Measurements from ENCODE around the gene C1orf21. TPM values are rescaled to one million over a fixed set of nuclear protein-coding genes. Genes with fewer than 3 reads are reported as not detected.

C1orf21 gene
- polyA plus RNA-seq, 3 donors, result 0.23 to 1.1 (median 0.28) TPM

DNA sequence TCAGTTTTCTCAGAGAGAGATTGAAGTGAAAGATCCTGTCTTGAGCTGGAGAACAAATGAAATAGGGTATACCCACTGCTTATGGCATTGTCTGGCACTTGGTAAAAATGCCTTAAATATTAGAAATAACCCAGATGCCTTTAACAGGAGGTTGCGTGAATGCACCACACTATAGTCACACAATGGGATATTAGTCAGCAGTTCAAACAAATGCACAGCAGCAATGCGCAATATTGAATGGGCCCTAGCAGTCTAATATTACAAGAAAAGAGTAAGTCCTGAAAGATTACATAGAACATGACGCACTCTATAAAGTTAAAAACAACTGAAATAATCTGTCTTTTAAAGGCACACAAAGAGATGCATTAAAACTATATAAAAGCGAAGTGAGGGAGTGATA lies 206.8 kb downstream of the C1orf21 start:
- no peak for DNase-seq

GRCh38 chr1:184595596-184595995 lies 208.8 kb downstream of the C1orf21 start:
- Histone ChIP-seq H3K36me3 (replicated peaks in 1 of 2; ENCODE audit: control insufficient read depth in 1 of 2, insufficient read depth in 2 of 2, low read length in 2 of 2) (no peaks in the 10 kb centered on the region), H3K9me3 (replicated peaks in 1 of 2; ENCODE audit: control insufficient read depth in 1 of 2, insufficient read depth in 1 of 2, low read length in 2 of 2) (no peaks in the 10 kb centered on the region), H3K27ac (ENCODE audit: low read depth in 1 of 2, low read length in 2 of 2) (no peak overlapping the region), H3K4me2 (replicated peaks; ENCODE audit: extremely low read depth, low read length, poor library complexity, severe bottlenecking) (no peak overlapping the region), H3K9ac (ENCODE audit: insufficient read depth, low read length, poor library complexity, severe bottlenecking) (no peak overlapping the region), H4K20me1 (ENCODE audit: insufficient read depth, low read length) (no peaks in the 10 kb centered on the region), H3K4me1 (ENCODE audit: control insufficient read depth in 1 of 2, insufficient read depth in 2 of 2, low read length in 2 of 2) (no peaks in the 10 kb centered on the region), H3K27me3 (ENCODE audit: control insufficient read depth in 2 of 2, insufficient read depth in 2 of 2, low read length in 2 of 2) (no peaks in the 10 kb centered on the region), H3K4me3 (replicated peaks in 1 of 3; ENCODE audit: low read depth in 2 of 3, low read length in 3 of 3) (no peak overlapping the region), H3K79me2 (ENCODE audit: insufficient read depth, low read length) (no peaks in the 10 kb centered on the region), H2AFZ (ENCODE audit: insufficient read depth, low read depth, low read length, poor library complexity, severe bottlenecking) (no peak overlapping the region)
- TF ChIP-seq, protein P1, sequence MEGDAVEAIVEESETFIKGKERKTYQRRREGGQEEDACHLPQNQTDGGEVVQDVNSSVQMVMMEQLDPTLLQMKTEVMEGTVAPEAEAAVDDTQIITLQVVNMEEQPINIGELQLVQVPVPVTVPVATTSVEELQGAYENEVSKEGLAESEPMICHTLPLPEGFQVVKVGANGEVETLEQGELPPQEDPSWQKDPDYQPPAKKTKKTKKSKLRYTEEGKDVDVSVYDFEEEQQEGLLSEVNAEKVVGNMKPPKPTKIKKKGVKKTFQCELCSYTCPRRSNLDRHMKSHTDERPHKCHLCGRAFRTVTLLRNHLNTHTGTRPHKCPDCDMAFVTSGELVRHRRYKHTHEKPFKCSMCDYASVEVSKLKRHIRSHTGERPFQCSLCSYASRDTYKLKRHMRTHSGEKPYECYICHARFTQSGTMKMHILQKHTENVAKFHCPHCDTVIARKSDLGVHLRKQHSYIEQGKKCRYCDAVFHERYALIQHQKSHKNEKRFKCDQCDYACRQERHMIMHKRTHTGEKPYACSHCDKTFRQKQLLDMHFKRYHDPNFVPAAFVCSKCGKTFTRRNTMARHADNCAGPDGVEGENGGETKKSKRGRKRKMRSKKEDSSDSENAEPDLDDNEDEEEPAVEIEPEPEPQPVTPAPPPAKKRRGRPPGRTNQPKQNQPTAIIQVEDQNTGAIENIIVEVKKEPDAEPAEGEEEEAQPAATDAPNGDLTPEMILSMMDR (IDR thresholded peaks at IDR 0.05), result no peak
- H3K4me1 Mint-ChIP-seq, result no peaks in the 10 kb centered on the region
- intact Hi-C loops (cut with micrococcal nuclease), result no loop called here
- H3K36me3 Mint-ChIP-seq, result no peaks in the 10 kb centered on the region
- no peaks in the 10 kb centered on the region for H3K27me3 Mint-ChIP-seq (ENCODE audit: low read depth in 3 of 3)
- H3K27ac Mint-ChIP-seq, result no peak overlapping the region
- peak in 1 of 3 donors; percentile 16 for DNase-seq
- no peak overlapping the region for H3K4me3 Mint-ChIP-seq
- WGBS (ENCODE audit: insufficient coverage), result 95% methylated on average over 4 of the region's 7 CpGs
- H3K9me3 Mint-ChIP-seq, result peaks cover 0 to 5% (median 0%) of the 10 kb centered on the region in 7 donors

More for the DNA sequence above, 206.8 kb downstream of the C1orf21 start:
- WGBS (ENCODE audit: insufficient coverage), result no CpG with 5 or more reads among the region's 4 CpGs
- no peak overlapping the region for H3K4me3 ChIP-seq (replicated peaks in 1 of 3; ENCODE audit: low read depth in 2 of 3, low read length in 3 of 3)
- H3K27ac ChIP-seq (ENCODE audit: low read depth in 1 of 2, low read length in 2 of 2), result no peak overlapping the region
- no peak overlapping the region for H3K9ac ChIP-seq (ENCODE audit: insufficient read depth, low read length, poor library complexity, severe bottlenecking)
- no peaks in the 10 kb centered on the region for H3K4me1 ChIP-seq (ENCODE audit: control insufficient read depth in 1 of 2, insufficient read depth in 2 of 2, low read length in 2 of 2)
- H3K27me3 ChIP-seq (ENCODE audit: control insufficient read depth in 2 of 2, insufficient read depth in 2 of 2, low read length in 2 of 2), result no peaks in the 10 kb centered on the region
- H4K20me1 ChIP-seq (ENCODE audit: insufficient read depth, low read length), result no peaks in the 10 kb centered on the region
- Mint-ChIP-seq H3K27me3 (ENCODE audit: low read depth in 3 of 3) (no peaks in the 10 kb centered on the region), H3K4me1 (no peaks in the 10 kb centered on the region), H3K27ac (no peak overlapping the region), H3K4me3 (no peak overlapping the region), H3K9me3 (peaks cover 0 to 5% (median 0%) of the 10 kb centered on the region in 7 donors), H3K36me3 (no peaks in the 10 kb centered on the region)
- no peaks in the 10 kb centered on the region for H3K36me3 ChIP-seq (replicated peaks in 1 of 2; ENCODE audit: control insufficient read depth in 1 of 2, insufficient read depth in 2 of 2, low read length in 2 of 2)
- intact Hi-C loops (cut with micrococcal nuclease), result no loop called here
- no peaks in the 10 kb centered on the region for H3K79me2 ChIP-seq (ENCODE audit: insufficient read depth, low read length)
- H2AFZ ChIP-seq (ENCODE audit: insufficient read depth, low read depth, low read length, poor library complexity, severe bottlenecking), result no peak overlapping the region
- H3K9me3 ChIP-seq (replicated peaks in 1 of 2; ENCODE audit: control insufficient read depth in 1 of 2, insufficient read depth in 1 of 2, low read length in 2 of 2), result no peaks in the 10 kb centered on the region
- TF ChIP-seq, protein P1 (IDR thresholded peaks at IDR 0.05), result no peak
- no peak overlapping the region for H3K4me2 ChIP-seq (replicated peaks; ENCODE audit: extremely low read depth, low read length, poor library complexity, severe bottlenecking)
